GM18907 (cell line): ENCODE results near the gene FOXO1.

Experiments
- ATAC-seq: cut with Tn5 transposase; IDR thresholded peaks from one replicate; pipeline ENCODE4 v1.9.1; 2021; ENCODE audit warnings: mild to moderate bottlenecking, moderate library complexity; ENCODE audit not compliant: unreplicated experiment

The FOXO1 gene

GRCh38 chr13:40666933-40667621 lies 636 bp upstream of the FOXO1 start:
- ATAC-seq = peak; percentile 19

- ATAC-seq = peak; percentile 4
Observed at GRCh38 chr13:40665126-40666044, 1.1 kb downstream of the FOXO1 start.

GRCh38 chr13:40664350-40665125 lies 1.9 kb downstream of the FOXO1 start:
- ATAC-seq = peak; percentile 24

GRCh38 chr13:40664100-40664349 lies 2.4 kb downstream of the FOXO1 start:
- peak; percentile 24 for ATAC-seq

GRCh38 chr13:40662866-40663265 lies 3.6 kb downstream of the FOXO1 start:
- peak; percentile 31 for ATAC-seq

- no peak for ATAC-seq
Observed at GRCh38 chr13:40661875-40662665, 4.4 kb downstream of the FOXO1 start.

- no peak for ATAC-seq
Observed at GRCh38 chr13:40660692-40661091, 5.7 kb downstream of the FOXO1 start.

GRCh38 chr13:40660141-40660664 lies 6.2 kb downstream of the FOXO1 start:
- ATAC-seq = no peak

GRCh38 chr13:40657951-40658350 lies 8.5 kb downstream of the FOXO1 start:
- no peak for ATAC-seq

GRCh38 chr13:40657307-40657706 lies 9.1 kb downstream of the FOXO1 start:
- no peak for ATAC-seq

GRCh38 chr13:40656358-40656757 lies 10.1 kb downstream of the FOXO1 start:
- no peak for ATAC-seq

- ATAC-seq = no peak
Observed at GRCh38 chr13:40653527-40654318, 12.7 kb downstream of the FOXO1 start.

GRCh38 chr13:40652588-40652940 lies 13.9 kb downstream of the FOXO1 start:
- ATAC-seq = peak; percentile 51

- ATAC-seq = peak; percentile 35
Observed at GRCh38 chr13:40651866-40652587, 14.4 kb downstream of the FOXO1 start.

- ATAC-seq = no peak
Observed at GRCh38 chr13:40648841-40649240, 17.6 kb downstream of the FOXO1 start.

- ATAC-seq = no peak
Observed at GRCh38 chr13:40648040-40648439, 18.4 kb downstream of the FOXO1 start.

GRCh38 chr13:40644838-40645604 lies 21.4 kb downstream of the FOXO1 start:
- ATAC-seq = no peak

GRCh38 chr13:40640845-40641458 lies 25.5 kb downstream of the FOXO1 start:
- no peak for ATAC-seq
